Measurements from ENCODE around the gene ALKBH6. TPM values are rescaled to one million over a fixed set of nuclear protein-coding genes. Genes with fewer than 3 reads are reported as not detected.

Gene ALKBH6
- total and polyA plus RNA-seq, 9 of the 15 experiments (the other 6 are each of a cell fraction or from before 2014, with no cell fraction given) = 0.67 to 62.0 (median 34.5) TPM

DNA sequence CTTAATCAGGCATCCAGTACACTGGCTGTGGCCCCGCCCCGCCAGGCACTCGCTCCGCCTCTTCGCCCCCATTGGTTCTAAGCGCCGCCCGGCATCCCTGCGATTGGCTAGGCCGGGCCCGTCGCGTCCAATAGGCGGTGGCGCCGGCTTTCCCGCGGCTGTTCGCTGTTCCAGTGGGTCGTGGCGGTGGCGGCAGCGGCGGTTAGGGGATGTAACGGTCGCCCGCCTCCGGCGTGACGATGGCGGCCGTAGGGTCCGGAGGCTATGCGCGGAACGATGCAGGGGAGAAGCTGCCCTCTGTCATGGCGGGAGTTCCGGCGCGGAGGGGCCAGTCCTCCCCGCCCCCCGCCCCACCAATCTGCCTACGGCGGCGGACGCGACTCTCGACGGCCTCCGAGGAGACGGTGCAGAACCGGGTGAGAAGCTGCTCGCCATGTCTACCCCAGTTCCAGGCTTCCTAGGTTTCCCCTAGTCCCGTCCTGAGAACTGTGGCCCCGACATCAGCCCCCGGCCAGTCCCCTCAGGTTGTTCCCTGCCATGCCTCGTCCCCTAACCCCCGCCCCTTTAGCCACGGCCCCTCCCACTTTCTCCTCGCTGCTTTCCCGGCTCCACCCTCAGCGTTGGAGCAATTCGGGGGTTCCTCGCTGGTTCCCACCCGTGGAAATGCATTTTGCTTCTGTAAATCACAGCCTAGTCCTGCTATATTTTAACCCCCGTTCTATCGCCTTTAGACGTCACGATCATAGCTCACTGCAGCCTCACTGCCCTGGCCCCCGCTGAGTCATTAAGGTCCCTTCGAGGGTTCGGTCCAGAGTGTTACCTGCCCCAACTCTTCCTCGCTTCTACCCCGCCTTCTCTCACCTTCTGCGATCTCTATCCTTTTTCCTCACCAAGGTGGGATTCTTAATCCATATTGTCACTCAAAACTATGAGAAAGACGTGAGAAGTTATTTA, 41.0 kb upstream of the ALKBH6 start, which contains the start of gene WDR62 (continued):
- TF ChIP-seq LCOR (CRISPR knock-in tag; IDR thresholded peaks at IDR 0.05) (no peak), ASH1L (IDR thresholded peaks at IDR 0.05; ENCODE audit: borderline replicate concordance, low read depth, partially characterized antibody) (peak; percentile 90), ETV6 (IDR thresholded peaks at IDR 0.05; ENCODE audit: borderline replicate concordance in 1 of 2, low read depth in 2 of 2, low read length in 1 of 2) (no peak), ETV6 (CRISPR knock-in tag; IDR thresholded peaks at IDR 0.05; ENCODE audit: borderline replicate concordance) (no peak), SMAD1 (IDR thresholded peaks at IDR 0.05; ENCODE audit: low read depth, low read length, partially characterized antibody) (no peak), TSC22D4 (tag; IDR thresholded peaks at IDR 0.05) (no peak), RBM14 (IDR thresholded peaks at IDR 0.05; ENCODE audit: borderline replicate concordance, insufficient read depth, low read depth, low read length) (no peak), YBX1 (IDR thresholded peaks at IDR 0.05) (no peak), PYGO2 (tag; IDR thresholded peaks at IDR 0.05) (no peak), CBX1 (IDR thresholded peaks at IDR 0.05; ENCODE audit: low read depth) (no peak), SIRT6 (IDR thresholded peaks at IDR 0.05; ENCODE audit: low read depth, low read length) (no peak), ESRRB (CRISPR knock-in tag; IDR thresholded peaks at IDR 0.05; ENCODE audit: borderline replicate concordance) (no peak), GABPA (tag; conservative IDR thresholded peaks at IDR 0.05; ENCODE audit: low read depth) (no peak), STAT5B (CRISPR knock-in tag; IDR thresholded peaks at IDR 0.05) (no peak), POLR2A (conservative IDR thresholded peaks at IDR 0.05) (peak; percentile 86), NELFE (IDR thresholded peaks at IDR 0.05; ENCODE audit: insufficient read depth, insufficient read length) (no peak), ZNF699 (CRISPR knock-in tag; IDR thresholded peaks at IDR 0.05; ENCODE audit: insufficient replicate concordance) (no peak)
- TF ChIP-seq, protein P1, sequence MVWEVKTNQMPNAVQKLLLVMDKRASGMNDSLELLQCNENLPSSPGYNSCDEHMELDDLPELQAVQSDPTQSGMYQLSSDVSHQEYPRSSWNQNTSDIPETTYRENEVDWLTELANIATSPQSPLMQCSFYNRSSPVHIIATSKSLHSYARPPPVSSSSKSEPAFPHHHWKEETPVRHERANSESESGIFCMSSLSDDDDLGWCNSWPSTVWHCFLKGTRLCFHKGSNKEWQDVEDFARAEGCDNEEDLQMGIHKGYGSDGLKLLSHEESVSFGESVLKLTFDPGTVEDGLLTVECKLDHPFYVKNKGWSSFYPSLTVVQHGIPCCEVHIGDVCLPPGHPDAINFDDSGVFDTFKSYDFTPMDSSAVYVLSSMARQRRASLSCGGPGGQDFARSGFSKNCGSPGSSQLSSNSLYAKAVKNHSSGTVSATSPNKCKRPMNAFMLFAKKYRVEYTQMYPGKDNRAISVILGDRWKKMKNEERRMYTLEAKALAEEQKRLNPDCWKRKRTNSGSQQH (CRISPR knock-in tag; IDR thresholded peaks at IDR 0.05) = no peak
- TF ChIP-seq, protein P2, sequence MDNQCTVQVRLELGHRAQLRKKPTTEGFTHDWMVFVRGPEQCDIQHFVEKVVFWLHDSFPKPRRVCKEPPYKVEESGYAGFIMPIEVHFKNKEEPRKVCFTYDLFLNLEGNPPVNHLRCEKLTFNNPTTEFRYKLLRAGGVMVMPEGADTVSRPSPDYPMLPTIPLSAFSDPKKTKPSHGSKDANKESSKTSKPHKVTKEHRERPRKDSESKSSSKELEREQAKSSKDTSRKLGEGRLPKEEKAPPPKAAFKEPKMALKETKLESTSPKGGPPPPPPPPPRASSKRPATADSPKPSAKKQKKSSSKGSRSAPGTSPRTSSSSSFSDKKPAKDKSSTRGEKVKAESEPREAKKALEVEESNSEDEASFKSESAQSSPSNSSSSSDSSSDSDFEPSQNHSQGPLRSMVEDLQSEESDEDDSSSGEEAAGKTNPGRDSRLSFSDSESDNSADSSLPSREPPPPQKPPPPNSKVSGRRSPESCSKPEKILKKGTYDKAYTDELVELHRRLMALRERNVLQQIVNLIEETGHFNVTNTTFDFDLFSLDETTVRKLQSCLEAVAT (IDR thresholded peaks at IDR 0.05) = no peak
- TF ChIP-seq, protein P3, sequence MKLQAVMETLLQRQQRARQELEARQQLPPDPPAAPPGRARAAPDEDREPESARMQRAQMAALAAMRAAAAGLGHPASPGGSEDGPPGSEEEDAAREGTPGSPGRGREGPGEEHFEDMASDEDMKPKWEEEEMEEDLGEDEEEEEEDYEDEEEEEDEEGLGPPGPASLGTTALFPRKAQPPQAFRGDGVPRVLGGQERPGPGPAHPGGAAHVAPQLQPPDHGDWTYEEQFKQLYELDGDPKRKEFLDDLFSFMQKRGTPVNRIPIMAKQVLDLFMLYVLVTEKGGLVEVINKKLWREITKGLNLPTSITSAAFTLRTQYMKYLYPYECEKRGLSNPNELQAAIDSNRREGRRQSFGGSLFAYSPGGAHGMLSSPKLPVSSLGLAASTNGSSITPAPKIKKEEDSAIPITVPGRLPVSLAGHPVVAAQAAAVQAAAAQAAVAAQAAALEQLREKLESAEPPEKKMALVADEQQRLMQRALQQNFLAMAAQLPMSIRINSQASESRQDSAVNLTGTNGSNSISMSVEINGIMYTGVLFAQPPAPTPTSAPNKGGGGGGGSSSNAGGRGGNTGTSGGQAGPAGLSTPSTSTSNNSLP (IDR thresholded peaks at IDR 0.05; ENCODE audit: borderline replicate concordance, low read depth, low read length) = no peak
- TF ChIP-seq, protein P4, sequence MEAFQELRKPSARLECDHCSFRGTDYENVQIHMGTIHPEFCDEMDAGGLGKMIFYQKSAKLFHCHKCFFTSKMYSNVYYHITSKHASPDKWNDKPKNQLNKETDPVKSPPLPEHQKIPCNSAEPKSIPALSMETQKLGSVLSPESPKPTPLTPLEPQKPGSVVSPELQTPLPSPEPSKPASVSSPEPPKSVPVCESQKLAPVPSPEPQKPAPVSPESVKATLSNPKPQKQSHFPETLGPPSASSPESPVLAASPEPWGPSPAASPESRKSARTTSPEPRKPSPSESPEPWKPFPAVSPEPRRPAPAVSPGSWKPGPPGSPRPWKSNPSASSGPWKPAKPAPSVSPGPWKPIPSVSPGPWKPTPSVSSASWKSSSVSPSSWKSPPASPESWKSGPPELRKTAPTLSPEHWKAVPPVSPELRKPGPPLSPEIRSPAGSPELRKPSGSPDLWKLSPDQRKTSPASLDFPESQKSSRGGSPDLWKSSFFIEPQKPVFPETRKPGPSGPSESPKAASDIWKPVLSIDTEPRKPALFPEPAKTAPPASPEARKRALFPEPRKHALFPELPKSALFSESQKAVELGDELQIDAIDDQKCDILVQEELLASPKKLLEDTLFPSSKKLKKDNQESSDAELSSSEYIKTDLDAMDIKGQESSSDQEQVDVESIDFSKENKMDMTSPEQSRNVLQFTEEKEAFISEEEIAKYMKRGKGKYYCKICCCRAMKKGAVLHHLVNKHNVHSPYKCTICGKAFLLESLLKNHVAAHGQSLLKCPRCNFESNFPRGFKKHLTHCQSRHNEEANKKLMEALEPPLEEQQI (IDR thresholded peaks at IDR 0.05) = no peak

Measured in K562 (cell line).